ENCODE results near the gene MAP4K4. TPM values are rescaled to one million over a fixed set of nuclear protein-coding genes. Genes with fewer than 3 reads are reported as not detected.

The MAP4K4 gene
- polyA plus RNA-seq, 2 donors, result 19.6 to 24.1 TPM

GRCh38 chr2:101717071-101717845, 19.8 kb downstream of the MAP4K4 start:
- no peaks in the 10 kb centered on the region for H3K27me3 ChIP-seq (ENCODE audit: control insufficient read depth in 1 of 2, insufficient read depth in 2 of 2, low read length in 2 of 2)
- no peaks in the 10 kb centered on the region for H3K4me1 ChIP-seq (ENCODE audit: control insufficient read depth in 2 of 2, insufficient read depth in 2 of 2, low read length in 1 of 2)
- no peak overlapping the region for H3K27ac ChIP-seq (ENCODE audit: low read depth in 2 of 2, low read length in 1 of 2)
- H3K36me3 ChIP-seq (ENCODE audit: control insufficient read depth in 2 of 2, insufficient read depth in 2 of 2, low read length in 1 of 2), result peaks cover 0 to 3% of the 10 kb centered on the region in 2 donors
- 76 to 80% methylated on average over 9 of the region's 9 CpGs for WGBS, 2 donors
- H3K4me3 ChIP-seq (ENCODE audit: low read depth in 1 of 2, low read length in 2 of 2), result no peak overlapping the region
- H3K9me3 ChIP-seq (ENCODE audit: control insufficient read depth in 2 of 2, insufficient read depth in 1 of 2, low read depth in 1 of 2, low read length in 1 of 2), result no peaks in the 10 kb centered on the region

- Histone ChIP-seq H3K9me3 (ENCODE audit: control insufficient read depth in 2 of 2, insufficient read depth in 1 of 2, low read depth in 1 of 2, low read length in 1 of 2) (no peaks in the 10 kb centered on the region), H3K36me3 (ENCODE audit: control insufficient read depth in 2 of 2, insufficient read depth in 2 of 2, low read length in 1 of 2) (peaks cover 0 to 3% of the 10 kb centered on the region in 2 donors), H3K4me1 (ENCODE audit: control insufficient read depth in 2 of 2, insufficient read depth in 2 of 2, low read length in 1 of 2) (no peaks in the 10 kb centered on the region), H3K27ac (ENCODE audit: low read depth in 2 of 2, low read length in 1 of 2) (peak overlapping the region in 1 of 2 donors; percentile 15), H3K4me3 (ENCODE audit: low read depth in 1 of 2, low read length in 2 of 2) (no peak overlapping the region), H3K27me3 (ENCODE audit: control insufficient read depth in 1 of 2, insufficient read depth in 2 of 2, low read length in 2 of 2) (no peaks in the 10 kb centered on the region)
- WGBS, 2 donors, result 48 to 81% methylated on average over 1 of the region's 1 CpG
Observed at GRCh38 chr2:101718479-101718878, 21.0 kb downstream of the MAP4K4 start.

- Histone ChIP-seq H3K4me1 (ENCODE audit: control insufficient read depth in 2 of 2, insufficient read depth in 2 of 2, low read length in 1 of 2) (no peaks in the 10 kb centered on the region), H3K27ac (ENCODE audit: low read depth in 2 of 2, low read length in 1 of 2) (peak overlapping the region in 1 of 2 donors; percentile 21)
Observed at GRCh38 chr2:101718993-101719571, 21.6 kb downstream of the MAP4K4 start.

GRCh38 chr2:101720732-101721131, 23.2 kb downstream of the MAP4K4 start:
- H3K4me1 ChIP-seq (ENCODE audit: control insufficient read depth in 2 of 2, insufficient read depth in 2 of 2, low read length in 1 of 2), result no peaks in the 10 kb centered on the region
- H3K36me3 ChIP-seq (ENCODE audit: control insufficient read depth in 2 of 2, insufficient read depth in 2 of 2, low read length in 1 of 2), result peaks cover 0 to under 1% of the 10 kb centered on the region in 2 donors
- 91 to 95% methylated on average over 1 of the region's 1 CpG for WGBS, 2 donors
- no peaks in the 10 kb centered on the region for H3K27me3 ChIP-seq (ENCODE audit: control insufficient read depth in 1 of 2, insufficient read depth in 2 of 2, low read length in 2 of 2)
- no peak overlapping the region for H3K27ac ChIP-seq (ENCODE audit: low read depth in 2 of 2, low read length in 1 of 2)
- H3K4me3 ChIP-seq (ENCODE audit: low read depth in 1 of 2, low read length in 2 of 2), result no peak overlapping the region
- H3K9me3 ChIP-seq (ENCODE audit: control insufficient read depth in 2 of 2, insufficient read depth in 1 of 2, low read depth in 1 of 2, low read length in 1 of 2), result no peaks in the 10 kb centered on the region

More at GRCh38 chr2:101718993-101719571, 21.6 kb downstream of the MAP4K4 start:
- Histone ChIP-seq H3K27me3 (ENCODE audit: control insufficient read depth in 1 of 2, insufficient read depth in 2 of 2, low read length in 2 of 2) (no peaks in the 10 kb centered on the region), H3K36me3 (ENCODE audit: control insufficient read depth in 2 of 2, insufficient read depth in 2 of 2, low read length in 1 of 2) (peaks cover 0 to 3% of the 10 kb centered on the region in 2 donors), H3K9me3 (ENCODE audit: control insufficient read depth in 2 of 2, insufficient read depth in 1 of 2, low read depth in 1 of 2, low read length in 1 of 2) (no peaks in the 10 kb centered on the region), H3K4me3 (ENCODE audit: low read depth in 1 of 2, low read length in 2 of 2) (no peak overlapping the region)
- 81 to 86% methylated on average over 1 of the region's 1 CpG for WGBS, 2 donors

- Histone ChIP-seq H3K27me3 (ENCODE audit: control insufficient read depth in 1 of 2, insufficient read depth in 2 of 2, low read length in 2 of 2) (no peaks in the 10 kb centered on the region), H3K4me1 (ENCODE audit: control insufficient read depth in 2 of 2, insufficient read depth in 2 of 2, low read length in 1 of 2) (no peaks in the 10 kb centered on the region), H3K9me3 (ENCODE audit: control insufficient read depth in 2 of 2, insufficient read depth in 1 of 2, low read depth in 1 of 2, low read length in 1 of 2) (no peaks in the 10 kb centered on the region), H3K36me3 (ENCODE audit: control insufficient read depth in 2 of 2, insufficient read depth in 2 of 2, low read length in 1 of 2) (no peaks in the 10 kb centered on the region), H3K4me3 (ENCODE audit: low read depth in 1 of 2, low read length in 2 of 2) (no peak overlapping the region), H3K27ac (ENCODE audit: low read depth in 2 of 2, low read length in 1 of 2) (no peak overlapping the region)
- WGBS, 2 donors, result 79 to 84% methylated on average over 4 of the region's 4 CpGs
Observed at GRCh38 chr2:101722864-101723263, 25.4 kb downstream of the MAP4K4 start.

GRCh38 chr2:101723371-101724124, 26.0 kb downstream of the MAP4K4 start:
- WGBS, 2 donors, result 86 to 87% methylated on average over 4 of the region's 4 CpGs
- Histone ChIP-seq H3K27ac (ENCODE audit: low read depth in 2 of 2, low read length in 1 of 2) (no peak overlapping the region), H3K36me3 (ENCODE audit: control insufficient read depth in 2 of 2, insufficient read depth in 2 of 2, low read length in 1 of 2) (no peaks in the 10 kb centered on the region), H3K9me3 (ENCODE audit: control insufficient read depth in 2 of 2, insufficient read depth in 1 of 2, low read depth in 1 of 2, low read length in 1 of 2) (no peaks in the 10 kb centered on the region), H3K4me3 (ENCODE audit: low read depth in 1 of 2, low read length in 2 of 2) (no peak overlapping the region), H3K27me3 (ENCODE audit: control insufficient read depth in 1 of 2, insufficient read depth in 2 of 2, low read length in 2 of 2) (no peaks in the 10 kb centered on the region), H3K4me1 (ENCODE audit: control insufficient read depth in 2 of 2, insufficient read depth in 2 of 2, low read length in 1 of 2) (no peaks in the 10 kb centered on the region)

GRCh38 chr2:101724125-101724474, 26.6 kb downstream of the MAP4K4 start:
- H3K9me3 ChIP-seq (ENCODE audit: control insufficient read depth in 2 of 2, insufficient read depth in 1 of 2, low read depth in 1 of 2, low read length in 1 of 2), result no peaks in the 10 kb centered on the region
- no peak overlapping the region for H3K4me3 ChIP-seq (ENCODE audit: low read depth in 1 of 2, low read length in 2 of 2)
- no peaks in the 10 kb centered on the region for H3K4me1 ChIP-seq (ENCODE audit: control insufficient read depth in 2 of 2, insufficient read depth in 2 of 2, low read length in 1 of 2)
- H3K36me3 ChIP-seq (ENCODE audit: control insufficient read depth in 2 of 2, insufficient read depth in 2 of 2, low read length in 1 of 2), result no peaks in the 10 kb centered on the region
- H3K27me3 ChIP-seq (ENCODE audit: control insufficient read depth in 1 of 2, insufficient read depth in 2 of 2, low read length in 2 of 2), result no peaks in the 10 kb centered on the region
- H3K27ac ChIP-seq (ENCODE audit: low read depth in 2 of 2, low read length in 1 of 2), result no peak overlapping the region
- WGBS, 2 donors, result 41 to 52% methylated on average over 3 of the region's 3 CpGs

- Histone ChIP-seq H3K27ac (ENCODE audit: low read depth in 2 of 2, low read length in 1 of 2) (no peak overlapping the region), H3K4me1 (ENCODE audit: control insufficient read depth in 2 of 2, insufficient read depth in 2 of 2, low read length in 1 of 2) (no peaks in the 10 kb centered on the region)
- 79 to 80% methylated on average over 3 of the region's 3 CpGs for WGBS, 2 donors
Observed at GRCh38 chr2:101725038-101725437, 27.5 kb downstream of the MAP4K4 start.

GRCh38 chr2:101725515-101726192, 28.1 kb downstream of the MAP4K4 start:
- Histone ChIP-seq H3K36me3 (ENCODE audit: control insufficient read depth in 2 of 2, insufficient read depth in 2 of 2, low read length in 1 of 2) (no peaks in the 10 kb centered on the region), H3K27me3 (ENCODE audit: control insufficient read depth in 1 of 2, insufficient read depth in 2 of 2, low read length in 2 of 2) (no peaks in the 10 kb centered on the region), H3K27ac (ENCODE audit: low read depth in 2 of 2, low read length in 1 of 2) (no peak overlapping the region), H3K4me1 (ENCODE audit: control insufficient read depth in 2 of 2, insufficient read depth in 2 of 2, low read length in 1 of 2) (no peaks in the 10 kb centered on the region), H3K4me3 (ENCODE audit: low read depth in 1 of 2, low read length in 2 of 2) (no peak overlapping the region), H3K9me3 (ENCODE audit: control insufficient read depth in 2 of 2, insufficient read depth in 1 of 2, low read depth in 1 of 2, low read length in 1 of 2) (no peaks in the 10 kb centered on the region)
- WGBS, 2 donors, result 77 to 78% methylated on average over 5 of the region's 5 CpGs

More at GRCh38 chr2:101725038-101725437, 27.5 kb downstream of the MAP4K4 start:
- Histone ChIP-seq H3K9me3 (ENCODE audit: control insufficient read depth in 2 of 2, insufficient read depth in 1 of 2, low read depth in 1 of 2, low read length in 1 of 2) (no peaks in the 10 kb centered on the region), H3K27me3 (ENCODE audit: control insufficient read depth in 1 of 2, insufficient read depth in 2 of 2, low read length in 2 of 2) (no peaks in the 10 kb centered on the region), H3K36me3 (ENCODE audit: control insufficient read depth in 2 of 2, insufficient read depth in 2 of 2, low read length in 1 of 2) (no peaks in the 10 kb centered on the region), H3K4me3 (ENCODE audit: low read depth in 1 of 2, low read length in 2 of 2) (no peak overlapping the region)

Data from esophagus (tissue), 2 donors.